GM19467 (cell line): ENCODE results near the gene RASGEF1B.
"Not testable (repeated sequence)": the region's sequence is repeated elsewhere in the genome, so short reads cannot be mapped to it uniquely, and the experiment has no call there.

Experiments
- ATAC-seq: cut with Tn5 transposase; IDR thresholded peaks from one replicate; pipeline ENCODE4 v1.9.1; 2021; ENCODE audit warnings: mild to moderate bottlenecking, moderate library complexity; ENCODE audit not compliant: unreplicated experiment

RASGEF1B gene

DNA sequence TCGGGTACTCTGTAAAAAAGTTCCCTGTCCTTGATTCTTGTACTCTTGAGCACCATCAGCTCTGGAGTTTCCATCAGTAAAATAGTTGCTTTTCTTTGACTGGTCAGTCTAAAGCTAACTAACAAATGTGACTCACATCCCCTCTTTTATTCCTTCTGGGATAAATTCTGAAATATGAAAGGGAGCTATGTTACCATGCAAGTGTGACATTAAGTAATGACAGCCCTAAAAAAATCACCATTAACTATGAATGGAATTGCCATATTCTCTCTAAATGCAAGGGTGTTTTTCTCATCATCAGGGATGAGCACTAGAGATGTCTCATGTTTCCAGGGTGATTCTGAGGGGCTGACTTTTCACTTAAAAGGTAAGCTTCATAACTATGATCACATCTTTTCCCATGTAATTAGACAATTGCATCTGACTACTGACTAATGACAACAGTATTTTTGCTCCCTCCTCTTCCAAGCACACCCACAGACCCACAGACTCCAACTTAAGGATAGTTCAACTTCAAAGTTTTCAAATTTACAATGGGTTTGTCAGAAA lies 26.9 kb upstream of the RASGEF1B start:
- no peak for ATAC-seq

DNA sequence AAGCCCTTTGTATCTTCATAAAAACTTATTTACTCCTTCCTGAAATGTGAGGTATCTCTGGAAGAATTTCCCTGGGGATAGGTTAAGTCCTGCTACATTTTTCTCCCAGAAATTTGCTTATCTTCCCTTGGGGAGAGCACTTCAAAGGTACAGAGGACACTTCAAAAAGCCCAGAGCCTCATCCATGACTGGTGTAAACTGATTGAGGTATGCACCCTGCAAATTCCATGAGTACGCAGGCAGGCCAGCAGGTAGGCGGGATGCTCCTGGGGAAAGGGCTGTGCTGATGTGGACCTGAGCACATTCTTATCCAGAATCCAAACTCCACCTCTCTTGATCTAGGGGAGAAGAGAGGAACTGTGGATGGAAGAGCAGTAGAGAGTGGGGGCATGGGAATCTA lies 26.3 kb upstream of the RASGEF1B start:
- ATAC-seq = no peak

DNA sequence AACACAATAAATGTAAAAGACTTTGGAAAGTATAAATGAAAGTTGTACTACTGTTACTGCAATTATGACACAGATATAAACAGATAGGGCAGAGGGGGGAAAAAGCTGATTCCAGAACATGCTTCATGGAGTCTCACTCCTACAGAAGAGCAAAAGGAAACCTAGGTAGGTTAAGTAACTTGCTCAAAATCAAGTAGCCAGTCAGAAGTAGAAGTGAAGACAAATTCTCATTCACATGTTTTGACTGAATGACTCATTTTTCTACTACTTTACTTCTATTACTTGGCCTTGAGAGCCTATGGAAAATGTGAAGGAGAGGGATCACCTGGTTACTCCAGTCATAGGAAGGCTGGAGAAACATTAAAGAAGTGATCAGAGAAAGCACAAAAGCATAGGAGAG lies 23.6 kb upstream of the RASGEF1B start:
- ATAC-seq = no peak

DNA sequence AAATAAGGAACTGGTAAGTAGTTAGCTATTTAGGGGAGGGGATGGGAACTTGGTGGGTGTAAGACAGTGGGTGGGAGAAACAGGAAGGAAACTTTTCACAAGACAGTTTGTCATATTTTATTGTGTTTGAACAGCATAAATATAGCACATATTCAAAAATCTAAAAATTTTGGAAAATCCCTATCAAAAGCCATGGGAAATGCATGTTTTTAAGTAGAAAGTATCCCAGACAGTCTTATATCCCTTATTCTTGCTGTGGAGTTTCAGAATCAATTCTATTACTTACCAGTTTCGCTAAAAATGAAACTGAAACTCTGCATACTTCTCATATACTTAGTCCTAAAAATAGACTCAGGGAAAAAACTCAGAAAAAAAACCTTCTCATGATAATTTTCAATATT lies 22.3 kb upstream of the RASGEF1B start:
- peak; percentile 69 for ATAC-seq

DNA sequence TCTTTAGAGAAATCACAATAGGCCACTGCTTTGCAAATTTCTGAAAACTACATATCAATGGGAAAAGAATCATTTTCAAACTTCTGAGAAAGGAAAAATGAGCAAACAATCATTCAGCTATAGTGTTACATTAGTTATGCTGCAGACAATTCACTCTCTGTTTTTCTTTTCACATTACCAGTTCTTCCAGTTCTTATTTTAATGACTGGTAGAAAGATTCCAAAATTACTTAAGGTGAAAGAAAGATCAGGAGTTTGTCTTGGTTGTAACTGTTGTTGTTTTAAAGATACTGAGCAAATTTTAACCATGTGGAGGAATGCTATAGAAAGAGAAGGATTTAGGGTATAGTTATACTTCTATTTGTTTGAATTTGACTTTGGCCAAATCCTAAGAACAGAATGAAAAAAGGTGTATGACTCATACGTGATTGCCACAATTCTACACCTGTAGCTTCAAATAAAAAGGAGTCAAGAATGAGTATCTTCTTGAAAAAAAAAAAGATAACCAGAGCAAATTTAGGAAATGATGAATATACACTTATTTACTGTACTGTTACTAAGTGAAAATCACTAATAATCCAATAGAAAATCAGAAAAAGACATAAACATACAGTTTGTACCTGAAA lies 21.0 kb upstream of the RASGEF1B start:
- ATAC-seq = no peak

DNA sequence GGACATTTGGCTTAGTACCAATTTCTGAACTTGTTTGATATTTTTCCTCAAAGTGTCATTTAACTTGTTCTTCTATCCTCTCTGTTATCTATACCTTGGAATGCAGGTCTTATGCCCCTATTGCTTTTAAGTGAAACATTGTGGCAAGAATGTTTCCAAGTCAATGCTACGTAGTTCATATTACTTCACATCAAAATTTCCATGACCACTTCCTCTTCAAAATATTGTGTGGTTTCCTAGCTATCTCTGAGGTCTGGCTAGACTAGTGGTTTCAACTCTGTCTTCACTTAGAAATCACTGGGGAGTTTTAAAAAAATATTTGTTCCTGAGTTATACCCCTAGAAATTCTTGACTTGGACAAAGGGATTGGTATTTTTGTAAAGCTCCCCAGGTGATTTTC lies 20.2 kb upstream of the RASGEF1B start:
- ATAC-seq = no peak

DNA sequence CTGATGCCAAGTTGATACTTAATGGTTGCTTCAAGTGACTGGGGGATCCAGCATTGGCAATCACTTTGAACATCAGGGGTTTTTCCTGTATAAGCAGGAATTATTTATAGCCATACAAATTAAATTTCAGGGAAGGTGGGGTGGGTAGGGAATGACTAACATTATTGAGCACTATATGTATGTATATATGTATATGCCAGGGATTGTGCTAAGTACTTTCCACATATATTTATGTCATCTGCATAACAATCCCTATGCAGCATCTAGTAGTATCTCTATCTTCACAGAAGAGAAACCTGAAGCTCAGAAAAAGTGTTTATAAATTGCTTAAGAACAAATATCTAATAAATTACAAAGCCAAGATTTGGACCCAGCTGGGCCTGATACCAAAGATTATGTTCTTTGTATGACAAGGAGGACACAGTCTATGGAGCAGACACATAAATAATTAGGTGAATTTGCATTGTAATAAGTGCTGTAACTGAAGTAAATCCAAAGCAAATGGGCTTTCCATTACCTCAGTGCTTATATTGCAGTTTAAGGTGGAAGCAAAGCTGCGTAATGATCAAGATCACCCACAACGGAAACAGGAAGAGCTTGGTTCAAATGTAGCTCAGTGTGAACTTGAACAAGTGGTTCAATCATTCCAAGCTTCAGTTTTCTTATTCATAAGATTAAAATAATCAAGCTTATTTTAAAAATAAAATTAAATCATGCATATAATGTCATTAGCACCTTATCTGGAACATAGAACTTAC lies 18.9 kb upstream of the RASGEF1B start:
- ATAC-seq = no peak

DNA sequence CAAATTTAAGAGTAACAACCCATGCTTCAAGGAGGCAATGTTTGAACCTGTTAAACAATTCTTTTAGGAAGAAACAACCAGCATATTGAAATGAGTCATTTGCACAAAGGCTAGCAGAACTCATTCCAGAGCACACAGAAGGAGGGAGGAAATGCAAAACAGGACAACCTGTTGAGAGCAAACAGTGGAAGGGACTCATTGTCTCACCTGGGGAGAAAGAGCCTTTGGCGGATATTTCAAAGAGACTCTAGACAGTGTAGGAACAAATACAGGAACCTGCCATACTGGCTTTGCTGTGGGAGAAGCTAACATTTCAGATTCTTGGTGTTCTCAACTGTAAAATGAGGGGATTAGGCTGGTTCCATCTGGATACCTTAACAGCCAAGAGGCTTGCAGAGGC lies 14.8 kb upstream of the RASGEF1B start:
- no peak for ATAC-seq

DNA sequence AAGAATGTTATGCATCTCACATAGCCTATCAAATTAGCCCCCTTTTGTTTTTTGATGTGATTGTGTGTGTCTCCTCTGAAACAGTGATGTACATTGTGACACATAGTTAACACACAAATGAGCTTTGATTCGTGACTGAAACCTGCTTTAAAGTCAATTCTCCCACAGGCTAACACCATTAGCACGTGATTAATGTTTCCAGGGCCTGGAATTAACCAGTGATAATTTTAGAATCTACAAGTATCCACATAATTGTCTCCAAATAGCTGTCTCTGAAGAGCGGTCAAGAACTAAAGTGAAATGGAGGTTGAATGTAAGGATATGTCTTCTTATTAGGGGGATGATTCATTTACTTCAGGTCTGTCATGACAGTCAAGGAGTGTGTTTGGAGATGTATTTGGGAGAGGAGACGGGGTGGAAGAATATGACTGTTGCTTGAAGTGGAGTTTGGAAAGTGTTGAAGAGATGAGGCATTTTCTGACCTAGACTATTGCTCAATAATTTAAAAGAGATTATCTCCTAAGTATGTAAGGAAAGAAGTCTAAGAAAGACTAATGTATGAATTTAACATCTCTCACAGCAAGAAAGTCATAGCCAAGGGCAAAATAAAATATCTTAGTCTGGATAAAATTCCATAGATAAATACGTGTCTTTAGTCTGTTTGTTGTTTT lies 13.7 kb upstream of the RASGEF1B start:
- no peak for ATAC-seq

DNA sequence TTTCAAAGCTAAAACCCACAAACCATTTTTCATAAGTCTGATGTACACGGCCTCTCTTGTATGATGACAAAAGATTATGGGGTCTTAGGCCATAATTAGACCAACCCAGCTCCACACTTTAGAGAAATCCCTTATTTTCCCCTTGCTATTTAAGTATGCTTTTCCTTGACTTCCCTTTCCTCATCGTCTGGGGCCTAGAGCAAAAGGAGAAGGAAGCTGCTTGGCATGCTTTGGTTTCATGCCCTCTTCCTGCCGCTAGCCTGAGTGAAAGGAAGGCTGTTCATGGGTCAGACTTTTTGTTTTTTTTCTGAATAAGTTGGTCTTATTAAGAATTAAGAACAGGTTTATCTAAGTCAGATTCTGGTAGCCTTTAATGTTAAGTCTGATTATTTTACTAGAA lies 10.6 kb upstream of the RASGEF1B start:
- no peak for ATAC-seq

DNA sequence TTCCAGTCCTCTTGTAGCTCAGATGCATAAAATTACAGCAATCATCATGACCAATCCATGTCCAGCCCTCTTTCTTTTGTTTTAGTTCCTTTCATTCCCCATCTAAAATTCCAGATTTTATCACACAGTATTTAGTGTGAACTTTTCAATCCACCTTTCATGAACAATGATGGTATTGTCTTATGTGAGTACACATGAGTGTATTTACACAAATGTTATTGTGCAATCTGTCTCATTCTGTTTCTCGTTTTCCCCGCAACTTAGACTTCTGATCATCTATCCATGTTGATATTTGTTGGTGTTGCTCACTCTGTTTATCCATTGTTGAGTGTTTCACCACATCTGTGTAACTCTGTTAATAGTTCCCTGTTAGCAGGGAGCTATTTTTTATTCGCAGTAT lies 9.4 kb upstream of the RASGEF1B start:
- ATAC-seq = no peak

DNA sequence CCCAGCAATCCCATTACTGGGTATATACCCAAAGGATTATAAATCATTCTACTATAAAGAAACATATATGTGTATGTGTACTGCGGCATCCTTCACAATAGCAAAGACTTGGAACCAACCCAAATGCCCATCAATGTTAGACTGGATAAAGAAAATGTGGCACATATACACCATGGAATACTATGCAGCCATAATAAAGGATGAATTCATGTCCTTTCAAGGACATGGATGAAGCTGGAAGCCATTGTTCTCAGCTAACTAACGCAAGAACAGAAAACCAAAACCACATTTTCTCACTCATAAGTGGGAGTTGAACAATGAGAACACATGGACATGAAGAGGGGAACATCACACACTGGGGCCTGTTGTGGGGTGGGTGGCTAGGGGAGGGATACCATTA lies 7.9 kb upstream of the RASGEF1B start:
- ATAC-seq = not testable (repeated sequence)

DNA sequence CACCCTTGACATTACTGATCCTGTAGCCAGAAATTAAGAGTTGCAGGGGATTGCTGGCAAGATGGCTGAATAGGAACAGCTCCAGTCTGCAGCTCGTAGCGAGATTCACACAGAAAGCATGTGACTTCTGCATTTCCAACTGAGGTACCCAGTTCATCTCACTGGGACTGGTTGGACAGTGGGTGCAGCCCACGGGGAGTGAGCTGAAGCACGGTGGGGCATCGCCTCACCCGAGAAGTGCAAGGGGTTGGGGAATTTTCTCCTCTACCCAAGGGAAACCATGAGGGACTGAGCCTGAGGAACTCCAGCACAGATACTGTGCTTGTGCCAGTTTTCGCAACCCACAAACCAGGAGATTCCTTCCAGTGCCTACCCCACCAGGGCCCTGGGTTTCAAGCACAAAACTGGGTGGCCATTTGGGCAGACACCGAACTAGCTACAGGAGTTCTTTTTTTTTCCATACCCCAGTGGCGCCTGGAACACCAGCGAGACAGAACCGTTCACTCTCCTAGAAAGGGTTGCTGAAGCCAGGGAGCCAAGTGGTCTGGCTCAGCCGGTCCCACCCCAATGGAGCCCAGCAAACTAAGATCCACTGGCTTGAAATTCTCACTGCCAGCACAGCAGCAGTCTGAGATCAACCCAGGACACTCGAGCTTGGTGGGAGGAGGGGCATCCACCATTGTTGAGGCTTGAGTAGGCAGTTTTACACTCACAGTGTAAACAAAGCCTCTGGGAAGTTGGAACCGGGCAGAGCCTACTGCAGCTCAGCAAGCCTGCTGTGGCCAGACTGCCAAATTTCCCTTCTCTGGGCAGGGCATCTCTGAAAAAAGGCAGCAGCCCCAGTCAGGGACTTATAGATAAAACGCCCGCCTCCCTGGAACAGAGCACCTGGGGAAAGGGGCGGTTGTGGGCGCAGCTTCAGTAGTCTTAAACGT lies 1.9 kb upstream of the RASGEF1B start:
- ATAC-seq = not testable (repeated sequence)

DNA sequence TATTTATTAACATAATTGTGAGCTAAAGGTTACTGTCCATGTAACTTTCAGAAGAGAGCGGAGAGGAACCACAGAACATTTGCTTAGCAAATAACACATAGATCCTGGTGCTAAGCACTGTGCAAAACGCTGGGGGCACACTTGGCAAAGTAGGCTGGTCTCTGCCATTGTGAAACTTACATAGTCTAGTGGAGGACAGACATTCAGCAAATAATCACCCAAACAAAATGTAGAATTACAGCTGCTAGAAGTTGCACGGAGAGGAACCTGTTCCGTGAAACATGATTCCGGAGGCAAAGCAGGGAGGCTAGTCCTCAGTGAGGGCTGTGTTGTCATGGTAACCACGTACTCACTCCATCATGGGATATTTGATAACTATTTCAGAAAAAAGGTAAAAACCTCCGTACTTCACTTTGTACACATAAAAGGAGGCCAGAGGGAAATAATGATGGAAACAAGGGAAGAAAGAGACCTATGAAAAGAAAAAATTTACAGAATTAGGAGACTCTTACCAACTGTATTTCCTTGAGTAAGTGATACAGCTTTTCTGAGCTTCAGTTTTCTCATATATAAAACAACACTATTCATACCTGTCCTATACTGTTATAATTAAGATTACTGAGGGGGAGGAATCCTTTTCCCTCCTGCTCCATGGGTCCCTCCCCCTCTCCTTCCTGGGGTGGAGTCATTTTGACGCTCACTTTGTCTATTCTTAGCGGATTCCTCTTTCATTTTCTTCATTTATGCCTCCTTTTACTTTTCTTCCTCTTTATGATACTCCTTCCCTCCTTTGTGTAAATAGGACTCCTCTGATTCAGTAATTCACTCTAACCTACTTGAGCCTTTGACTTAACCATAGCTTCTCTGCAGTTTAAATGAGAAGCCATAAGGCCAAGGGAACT lies 825 bp upstream of the RASGEF1B start:
- ATAC-seq = peak; percentile 55

DNA sequence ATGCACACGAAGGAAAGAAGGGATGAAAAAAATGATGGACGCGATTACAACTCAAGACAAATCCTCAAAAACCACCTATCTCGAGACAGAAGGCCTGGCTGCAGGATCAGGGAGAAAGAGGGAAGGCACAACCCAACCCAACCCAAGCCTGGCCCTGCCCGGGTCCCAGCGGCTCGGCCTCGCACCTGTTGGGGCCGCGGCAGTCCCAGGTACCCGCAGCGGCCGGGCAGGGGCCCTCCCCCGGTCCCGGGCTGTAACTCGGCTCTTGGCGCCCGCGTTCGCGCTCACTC lies 464 bp downstream of the RASGEF1B start:
- peak; percentile 18 for ATAC-seq

DNA sequence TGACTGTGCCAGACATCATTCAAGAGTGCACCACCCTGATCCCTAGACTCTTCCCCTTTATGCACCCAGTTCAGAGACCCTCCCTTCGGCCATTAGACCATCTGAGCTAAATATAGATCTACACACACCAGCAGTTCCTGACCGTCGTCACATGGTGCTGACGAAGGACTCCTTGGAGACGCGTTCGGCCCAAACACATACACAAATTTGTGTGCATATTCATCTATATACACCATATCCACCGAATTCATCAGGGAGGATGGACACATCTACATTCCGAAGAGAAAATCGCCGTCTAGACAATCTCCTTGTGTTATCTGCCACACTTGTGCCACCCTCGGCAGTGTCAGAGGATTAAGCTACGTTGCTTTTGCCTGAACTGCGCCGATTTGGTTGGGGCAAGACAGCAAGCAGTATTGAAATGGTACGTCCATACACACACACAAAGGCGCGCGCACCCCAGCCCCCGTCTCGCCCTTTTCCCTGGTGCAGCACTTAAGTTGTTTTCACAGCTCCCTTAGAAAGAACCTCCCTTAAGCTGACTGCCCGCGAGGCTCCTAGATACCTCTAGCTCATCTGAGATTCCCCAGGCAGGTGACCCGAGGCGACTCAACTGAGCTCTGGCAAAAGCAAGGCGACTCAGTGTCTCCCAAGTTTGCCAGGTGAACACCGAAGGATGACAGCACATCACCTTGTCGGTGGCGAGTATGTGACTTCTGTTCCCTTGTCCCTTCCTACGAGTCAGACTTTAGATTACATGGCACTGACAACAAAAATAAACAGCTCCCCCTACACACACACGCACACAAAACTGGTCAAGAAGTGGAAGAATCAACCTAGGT lies 1.0 kb downstream of the RASGEF1B start:
- no peak for ATAC-seq

DNA sequence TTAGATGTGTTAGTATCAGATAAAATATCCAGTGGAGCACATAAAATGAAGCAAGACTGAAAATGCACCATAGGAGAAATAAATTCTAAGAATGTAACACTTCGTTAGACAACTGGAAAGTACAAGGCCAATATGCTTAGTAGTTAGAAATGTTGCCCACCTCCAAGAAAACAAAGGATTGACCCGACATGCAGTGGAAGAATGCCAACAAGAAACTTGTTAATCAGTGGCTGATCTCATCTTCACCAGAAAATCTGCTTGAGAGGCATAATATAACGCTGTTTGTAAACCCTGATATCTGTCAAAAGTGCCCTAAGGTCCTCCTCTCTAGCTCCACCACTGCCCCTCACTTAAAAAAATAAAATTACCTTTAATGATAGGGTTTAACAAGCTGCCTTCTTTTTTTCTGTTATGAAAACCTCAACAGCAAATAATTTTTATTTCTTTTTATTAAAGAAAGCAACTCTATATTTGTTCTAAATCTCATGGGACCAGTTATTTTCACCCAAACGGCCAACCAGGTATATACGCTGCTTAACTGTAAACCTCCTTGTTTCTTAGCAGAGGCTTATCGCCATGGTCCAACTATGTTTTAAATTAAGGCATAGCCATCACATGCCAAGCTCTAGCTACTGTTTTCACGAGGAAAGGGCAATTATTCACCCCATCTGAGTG lies 1.8 kb downstream of the RASGEF1B start:
- no peak for ATAC-seq

DNA sequence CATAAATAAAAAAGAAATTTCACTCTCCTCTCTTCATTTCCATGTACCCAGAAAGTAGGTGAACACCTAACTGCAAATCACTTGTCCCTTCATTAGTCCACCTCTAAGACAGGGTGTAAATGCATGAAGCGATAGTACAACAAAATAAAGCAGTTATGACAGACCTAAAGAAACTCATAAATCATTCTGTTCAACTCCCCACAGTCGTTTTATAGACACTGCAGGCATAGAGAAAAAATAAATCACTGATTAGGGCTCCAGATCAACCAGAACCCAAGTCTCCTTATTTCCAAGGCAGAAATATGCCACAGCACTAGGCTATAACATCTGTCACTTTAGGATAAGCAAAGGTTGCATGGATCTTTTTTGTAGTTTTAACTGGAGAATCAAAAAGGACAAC lies 3.0 kb downstream of the RASGEF1B start:
- no peak for ATAC-seq

DNA sequence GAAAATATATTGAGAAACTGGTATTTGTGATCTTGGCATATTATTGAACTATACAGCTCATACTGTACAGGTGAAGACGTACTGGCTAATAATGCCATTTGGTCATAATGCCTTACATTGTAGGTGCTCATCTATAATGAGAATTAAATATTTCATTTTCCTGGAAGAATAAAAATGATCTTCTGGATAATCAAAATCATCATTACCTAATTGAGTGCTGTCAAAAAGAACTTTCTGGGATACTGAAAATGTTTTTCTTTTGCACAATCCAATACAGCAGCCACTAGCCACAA lies 4.1 kb downstream of the RASGEF1B start:
- ATAC-seq = no peak
